Measurements from ENCODE around the gene NFXL1. TPM values are rescaled to one million over a fixed set of nuclear protein-coding genes. Genes with fewer than 3 reads are reported as not detected.

The NFXL1 gene
- total RNA-seq, 1 donor from 2014 or later: 13.0 TPM

- Histone ChIP-seq H3K27me3 (ENCODE audit: insufficient read depth, low read length) (no peaks in the 10 kb centered on the region), H4K20me1 (ENCODE audit: insufficient read depth, low read length) (no peaks in the 10 kb centered on the region), H3K4me3 (ENCODE audit: insufficient read depth, low read depth, low read length) (peak overlapping the region; percentile 67), H3K9me3 (ENCODE audit: insufficient read depth, low read depth, low read length) (no peaks in the 10 kb centered on the region), H3K4me2 (ENCODE audit: low read length) (peak overlapping the region; percentile 99), H3K27ac (ENCODE audit: low read depth, low read length) (no peak overlapping the region), H3K79me2 (ENCODE audit: insufficient read depth, low read length) (no peaks in the 10 kb centered on the region), H3K9ac (ENCODE audit: low read length) (peak overlapping the region; percentile 77), H3K4me1 (ENCODE audit: insufficient read depth, low read length) (peaks cover 13% of the 10 kb centered on the region), H3K36me3 (ENCODE audit: insufficient read depth, low read length) (no peaks in the 10 kb centered on the region), H2AFZ (ENCODE audit: low read depth, low read length) (peak overlapping the region; percentile 89)
- Mint-ChIP-seq H3K36me3 (ENCODE audit: low read depth, unreplicated experiment) (no peaks in the 10 kb centered on the region), H3K9me3 (ENCODE audit: unreplicated experiment) (peaks cover 9% of the 10 kb centered on the region), H3K4me3 (ENCODE audit: unreplicated experiment) (peak overlapping the region; percentile 78), H3K27ac (ENCODE audit: unreplicated experiment) (no peak overlapping the region), H3K4me1 (ENCODE audit: low read depth, unreplicated experiment) (peaks cover 11% of the 10 kb centered on the region), H3K27me3 (ENCODE audit: low read depth, unreplicated experiment) (peaks cover 4% of the 10 kb centered on the region)
- peak; percentile 67 for DNase-seq (ENCODE audit: low read depth)
- peak; percentile 20 for FAIRE-seq
- peak; percentile 49 for TF ChIP-seq CTCF (IDR thresholded peaks at IDR 0.05; ENCODE audit: insufficient read depth, low read depth, low read length)
- no peak for TF ChIP-seq EZH2 (IDR thresholded peaks at IDR 0.05; ENCODE audit: insufficient read depth, low read length)
These were observed 77.7 kb downstream of the NFXL1 start for GRCh38 chr4:47836641-47837093.

DNA sequence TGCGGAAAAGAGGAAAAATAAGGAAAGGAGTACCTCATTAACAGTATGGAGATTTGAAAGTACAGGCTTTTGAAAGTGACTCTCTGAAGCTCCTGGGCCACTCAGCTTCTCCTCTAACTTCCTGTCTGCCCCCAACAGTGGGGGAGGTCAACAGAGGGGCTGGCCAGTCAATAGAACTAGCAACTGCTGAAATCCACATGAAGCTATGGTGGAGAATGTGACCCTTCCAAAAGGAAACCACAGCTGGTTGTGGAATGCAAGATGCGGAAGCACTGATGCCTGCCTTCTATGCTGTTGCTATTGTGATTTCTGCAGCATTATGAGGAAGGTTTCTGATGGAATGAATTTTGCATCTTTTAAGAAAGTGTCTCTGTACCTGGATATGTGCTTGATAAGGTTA, 78.9 kb downstream of the NFXL1 start:
- Histone ChIP-seq H4K20me1 (ENCODE audit: insufficient read depth, low read length) (no peaks in the 10 kb centered on the region), H3K4me1 (ENCODE audit: insufficient read depth, low read length) (peaks cover 13% of the 10 kb centered on the region), H3K4me3 (ENCODE audit: insufficient read depth, low read depth, low read length) (no peak overlapping the region), H3K9me3 (ENCODE audit: insufficient read depth, low read depth, low read length) (no peaks in the 10 kb centered on the region), H3K9ac (ENCODE audit: low read length) (no peak overlapping the region), H3K36me3 (ENCODE audit: insufficient read depth, low read length) (no peaks in the 10 kb centered on the region), H3K27me3 (ENCODE audit: insufficient read depth, low read length) (no peaks in the 10 kb centered on the region), H3K79me2 (ENCODE audit: insufficient read depth, low read length) (no peaks in the 10 kb centered on the region), H3K4me2 (ENCODE audit: low read length) (peak overlapping the region; percentile 99), H3K27ac (ENCODE audit: low read depth, low read length) (no peak overlapping the region), H2AFZ (ENCODE audit: low read depth, low read length) (no peak overlapping the region)
- peak; percentile 37 for FAIRE-seq
- H3K27me3 Mint-ChIP-seq (ENCODE audit: low read depth, unreplicated experiment): peaks cover 4% of the 10 kb centered on the region
- no peak overlapping the region for H3K27ac Mint-ChIP-seq (ENCODE audit: unreplicated experiment)
- peak; percentile 26 for DNase-seq (ENCODE audit: low read depth)
- peaks cover 11% of the 10 kb centered on the region for H3K4me1 Mint-ChIP-seq (ENCODE audit: low read depth, unreplicated experiment)
- no peak overlapping the region for H3K4me3 Mint-ChIP-seq (ENCODE audit: unreplicated experiment)
- peaks cover 9% of the 10 kb centered on the region for H3K9me3 Mint-ChIP-seq (ENCODE audit: unreplicated experiment)
- no peaks in the 10 kb centered on the region for H3K36me3 Mint-ChIP-seq (ENCODE audit: low read depth, unreplicated experiment)
- TF ChIP-seq CTCF (IDR thresholded peaks at IDR 0.05; ENCODE audit: insufficient read depth, low read depth, low read length): no peak
- no peak for TF ChIP-seq EZH2 (IDR thresholded peaks at IDR 0.05; ENCODE audit: insufficient read depth, low read length)

GRCh38 chr4:47831026-47831679, 83.2 kb downstream of the NFXL1 start:
- Histone ChIP-seq H4K20me1 (ENCODE audit: insufficient read depth, low read length) (no peaks in the 10 kb centered on the region), H3K9me3 (ENCODE audit: insufficient read depth, low read depth, low read length) (no peaks in the 10 kb centered on the region), H3K9ac (ENCODE audit: low read length) (no peak overlapping the region), H3K4me1 (ENCODE audit: insufficient read depth, low read length) (peaks cover 10% of the 10 kb centered on the region), H3K27ac (ENCODE audit: low read depth, low read length) (no peak overlapping the region), H3K4me3 (ENCODE audit: insufficient read depth, low read depth, low read length) (no peak overlapping the region), H3K36me3 (ENCODE audit: insufficient read depth, low read length) (no peaks in the 10 kb centered on the region), H2AFZ (ENCODE audit: low read depth, low read length) (no peak overlapping the region), H3K27me3 (ENCODE audit: insufficient read depth, low read length) (no peaks in the 10 kb centered on the region), H3K79me2 (ENCODE audit: insufficient read depth, low read length) (no peaks in the 10 kb centered on the region), H3K4me2 (ENCODE audit: low read length) (no peak overlapping the region)
- no peak for TF ChIP-seq EZH2 (IDR thresholded peaks at IDR 0.05; ENCODE audit: insufficient read depth, low read length)
- TF ChIP-seq CTCF (IDR thresholded peaks at IDR 0.05; ENCODE audit: insufficient read depth, low read depth, low read length): no peak
- H3K27ac Mint-ChIP-seq (ENCODE audit: unreplicated experiment): no peak overlapping the region
- H3K4me1 Mint-ChIP-seq (ENCODE audit: low read depth, unreplicated experiment): peaks cover 9% of the 10 kb centered on the region
- peaks cover 2% of the 10 kb centered on the region for H3K27me3 Mint-ChIP-seq (ENCODE audit: low read depth, unreplicated experiment)
- peaks cover 9% of the 10 kb centered on the region for H3K9me3 Mint-ChIP-seq (ENCODE audit: unreplicated experiment)
- FAIRE-seq: no peak
- no peaks in the 10 kb centered on the region for H3K36me3 Mint-ChIP-seq (ENCODE audit: low read depth, unreplicated experiment)
- no peak for DNase-seq (ENCODE audit: low read depth)
- H3K4me3 Mint-ChIP-seq (ENCODE audit: unreplicated experiment): no peak overlapping the region
